GM12878 (cell line): ENCODE results near the gene RALGPS1. TPM values are rescaled to one million over a fixed set of nuclear protein-coding genes. Genes with fewer than 3 reads are reported as not detected.

Source experiments
- BMI1 ChIP-seq: fragments of 450-650 bp; IDR thresholded peaks from 2 replicates; pipeline ENCODE4 v1.6.1; 2016; ENCODE audit warnings: mild to moderate bottlenecking, moderate library complexity, borderline replicate concordance
- CBX3 ChIP-seq: fragments of 200-600 bp; sonication (generic); IDR thresholded peaks from 2 replicates; pipeline ENCODE4 v1.6.1; 2016; ENCODE audit warnings: low read depth, borderline replicate concordance
- CBX5 ChIP-seq: sonication (generic); IDR thresholded peaks from 2 replicates; pipeline ENCODE4 v1.6.1; 2016; ENCODE audit warnings: low read depth, moderate library complexity, mild to moderate bottlenecking, inconsistent platforms
- CEBPB ChIP-seq, 2 experiments: fragments of 150-350 bp in 1 of 2; IDR thresholded peaks; 2 replicates each; pipeline ENCODE4 v1.6.1; 2012 to 2014; ENCODE audit warnings: low read depth in 2 of 2, low read length in 2 of 2, borderline replicate concordance in 1 of 2, inconsistent platforms in 1 of 2
- CEBPZ ChIP-seq: fragments of 150-350 bp; IDR thresholded peaks from 2 replicates; pipeline ENCODE4 v1.6.1; 2016; ENCODE audit warnings: low read depth, low read length
- E2F8 ChIP-seq: fragments of 450-650 bp; IDR thresholded peaks from 2 replicates; pipeline ENCODE4 v1.6.1; 2018; ENCODE audit warnings: mild to moderate bottlenecking, low read depth, moderate library complexity; ENCODE audit not compliant: partially characterized antibody
- GABPA ChIP-seq: IDR thresholded peaks from 2 replicates; pipeline ENCODE4 v1.6.1; 2014; ENCODE audit warnings: antibody characterized with exemption, low read depth, mild to moderate bottlenecking, inconsistent platforms
- MXI1 ChIP-seq: fragments of 150-350 bp; IDR thresholded peaks from 2 replicates; pipeline ENCODE4 v1.6.1; 2011; ENCODE audit warnings: low read depth, mild to moderate bottlenecking, inconsistent platforms, low read length, improper control_type of control experiment
- NFIC ChIP-seq: IDR thresholded peaks from 2 replicates; pipeline ENCODE4 v1.6.1; 2012; ENCODE audit warnings: low read depth, mild to moderate bottlenecking, inconsistent platforms, low read length, moderate library complexity
- RAD21 ChIP-seq: IDR thresholded peaks from 2 replicates; pipeline ENCODE4 v1.6.1; 2011; ENCODE audit warnings: mild to moderate bottlenecking, low read depth, low read length, moderate library complexity; ENCODE audit not compliant: insufficient read depth
- RBBP5 ChIP-seq: fragments of 200-600 bp; sonication (generic); conservative IDR thresholded peaks from 2 replicates; pipeline ENCODE4 v1.6.1; 2016
- SIX5 ChIP-seq: IDR thresholded peaks from 2 replicates; pipeline ENCODE4 v1.6.1; 2011; ENCODE audit warnings: mild to moderate bottlenecking, low read depth, low read length, moderate library complexity; ENCODE audit not compliant: severe bottlenecking
- SMAD1 ChIP-seq: fragments of 450-650 bp; IDR thresholded peaks from 2 replicates; pipeline ENCODE4 v1.6.1; 2018; ENCODE audit warnings: mild to moderate bottlenecking, low read depth; ENCODE audit not compliant: partially characterized antibody
- SUPT20H ChIP-seq: IDR thresholded peaks from 2 replicates; pipeline ENCODE4 v1.6.1; 2011; ENCODE audit warnings: low read depth, mild to moderate bottlenecking, low read length, moderate library complexity, borderline replicate concordance; ENCODE audit not compliant: control insufficient read depth
- ZBTB11 ChIP-seq: fragments of 450-650 bp; formaldehyde crosslinking; IDR thresholded peaks from 2 replicates; pipeline ENCODE4 v1.5.0; 2022; ENCODE audit warnings: mild to moderate bottlenecking, missing genetic modification characterization
- ZBTB4 ChIP-seq: fragments of 450-650 bp; formaldehyde crosslinking; IDR thresholded peaks from 2 replicates; pipeline ENCODE4 v1.4.0; 2022; ENCODE audit warnings: mild to moderate bottlenecking, moderate library complexity
- polyA plus RNA-seq, 11 experiments: library from polyadenylated mRNA; depleted of rRNA in 4 of 11; unstranded in 6 of 11; stranded (reverse) in 5 of 11; fragments of >200 nt; fragmentation: Nextera tagmentation in 4 of 11; fragmentation: Illumina TruSeq in 1 of 11; extraction: Ambion mirVana in 4 of 11; extraction: Trizol in 1 of 11; gene quantifications; 1 replicate in 1 of 11; 2 replicates in 10 of 11; pipeline versions ENCODE4 v1.2.1 to v1.2.3, GENCODE V29; 2011 to 2016; ENCODE audit warnings: inconsistent platforms in 2 of 11, missing spikeins in 2 of 11, low read depth in 1 of 11
- total RNA-seq, 4 experiments: library from RNA; depleted of rRNA in 3 of 4; stranded (reverse); fragments of >200 nt in 3 of 4; fragmentation: Illumina TruSeq in 1 of 4; extraction: Trizol in 1 of 4; gene quantifications; 2 replicates each; pipeline versions ENCODE4 v1.2.1 to v1.2.3, GENCODE V29; 2013 to 2021

Gene RALGPS1
- total and polyA plus RNA-seq, 10 of the 15 experiments (the other 5 are each of a cell fraction or from before 2014, with no cell fraction given), result 0.13 to 5.6 (median 2.7) TPM

GRCh38 chr9:126985870-126986498, 71.4 kb downstream of the RALGPS1 start (continued):
- TF ChIP-seq ZBTB11 (no peak), ZBTB4 (CRISPR knock-in tag) (no peak), CEBPZ (no peak), CEBPB (IDR thresholded peaks at IDR 0.05; ENCODE audit: borderline replicate concordance in 1 of 2, low read depth in 2 of 2, low read length in 2 of 2) (no peak), NFIC (peak; percentile 84; the same call in 1 of the 2 replicates), RBBP5 (no peak), MXI1 (no peak), CBX5 (0 out of 2 replicates have a peak, but pooled peaks have one; percentile 22), GABPA (no peak), SIX5 (no peak), SMAD1 (peak; percentile 96), BMI1 (peak; percentile 75; the same call in 1 of the 2 replicates), RAD21 (peak; percentile 50), SUPT20H (no peak), E2F8 (no peak), CBX3 (no peak)
